K562 (cell line): ENCODE results near the gene ARHGAP15. TPM values are rescaled to one million over a fixed set of nuclear protein-coding genes. Genes with fewer than 3 reads are reported as not detected.

ENCODE experiments used
- ATAC-seq: fragments of 200-7000 bp; cut with Tn5 transposase; 3 replicates; pipeline ENCODE4 v1.9.1; 2020; ENCODE audit warnings: moderate library complexity
- BruUV-seq: library from RNA; stranded (reverse); fragments of 400-500 nt; replicated peaks from 2 replicates; lab custom pipeline; 2021; lab: Mats Ljungman, UMichigan
- CTCF ChIA-PET: fragments of 300-600 bp; formaldehyde crosslinking; extraction: SDS; loops from one replicate; lab custom pipeline; 2021; ENCODE audit warnings: low intra/inter-chr PET ratio; lab: Yijun Ruan, JAX
- POLR2A ChIA-PET: fragments of 300-600, 350-650 bp; sonication (Branson Sonifier 250); formaldehyde crosslinking; extraction: SDS; loops from one replicate; lab custom pipeline; 2021; ENCODE audit warnings: antibody characterized with exemption, inconsistent platforms; lab: Yijun Ruan, JAX
- DNase-seq, 4 experiments: peaks; one replicate each; pipeline versions ENCODE4 v3.0.0 to v3.0.0-alpha.2; 2011 to 2018; ENCODE audit warnings: low spot score in 3 of 4, mixed read lengths in 3 of 4; ENCODE audit errors: extremely low read depth in 1 of 4
- FAIRE-seq: peaks from 2 replicates; lab custom pipeline; 2011; peaks lifted over from hg19 to GRCh38; lab: Jason Lieb, UNC
- H2AFZ ChIP-seq: 2 replicates; pipeline ENCODE4 v1.6.0; 2011; ENCODE audit warnings: low read depth, low read length, control low read depth, inconsistent platforms
- H3K27ac ChIP-seq: fragments of 200-600 bp; 3 replicates; pipeline ENCODE4 v1.8.0; 2011; ENCODE audit warnings: low read depth, mild to moderate bottlenecking, control low read depth, inconsistent platforms, low read length, moderate library complexity, mixed read lengths; ENCODE audit errors: extremely low read depth
- H3K27me3 ChIP-seq, 2 experiments: fragments of 300-600 bp in 1 of 2; 2 replicates in 1 of 2; 3 replicates in 1 of 2; pipeline versions ENCODE4 v1.6.0 to v1.8.0; 2011; ENCODE audit warnings: inconsistent platforms in 2 of 2, low read length in 2 of 2, mild to moderate bottlenecking in 1 of 2, mixed read lengths in 1 of 2, moderate library complexity in 1 of 2; ENCODE audit not compliant: control insufficient read depth in 2 of 2, insufficient read depth in 2 of 2
- H3K36me3 ChIP-seq: fragments of 300-600 bp; 3 replicates; pipeline ENCODE4 v1.8.0; 2011; ENCODE audit warnings: mild to moderate bottlenecking, low read length, inconsistent platforms; ENCODE audit not compliant: control insufficient read depth, insufficient read depth
- H3K4me1 ChIP-seq, 2 experiments: fragments of 200-600 bp in 1 of 2; replicated peaks in 1 of 2; 2 replicates in 1 of 2; 3 replicates in 1 of 2; pipeline versions ENCODE4 v1.5.1 to v1.8.0; 2011; ENCODE audit warnings: inconsistent platforms in 2 of 2, low read length in 2 of 2, mild to moderate bottlenecking in 1 of 2, mixed read lengths in 1 of 2, moderate library complexity in 1 of 2; ENCODE audit not compliant: control insufficient read depth in 2 of 2, insufficient read depth in 2 of 2
- H3K4me2 ChIP-seq: 2 replicates; pipeline ENCODE4 v1.6.1; 2011; ENCODE audit warnings: low read length, control low read depth, inconsistent platforms, mixed read lengths; ENCODE audit not compliant: insufficient read depth
- H3K4me3 ChIP-seq: fragments of 200-600 bp; sonication (generic), shearing (Covaris generic); 2 replicates; pipeline ENCODE4 v1.5.1; 2016; ENCODE audit warnings: control low read depth, inconsistent platforms
- H3K79me2 ChIP-seq: fragments of 200-600 bp; 3 replicates; pipeline ENCODE4 v1.8.0; 2011; ENCODE audit warnings: low read length, inconsistent platforms; ENCODE audit not compliant: control insufficient read depth, insufficient read depth
- H3K9ac ChIP-seq, 2 experiments: 2 replicates each; pipeline versions ENCODE4 v1.6.0 to v1.6.1; 2011; ENCODE audit warnings: low read depth in 2 of 2, low read length in 2 of 2, control low read depth in 1 of 2, inconsistent platforms in 1 of 2, mild to moderate bottlenecking in 1 of 2, mixed read lengths in 1 of 2; ENCODE audit not compliant: insufficient read depth in 1 of 2
- H3K9me1 ChIP-seq: one replicate; pipeline ENCODE4 v1.6.0; 2011; ENCODE audit warnings: inconsistent platforms, mild to moderate bottlenecking, low read length, moderate library complexity; ENCODE audit not compliant: control insufficient read depth, insufficient read depth
- H3K9me3 ChIP-seq: replicated peaks from 2 replicates; pipeline ENCODE4 v1.5.1; 2011; ENCODE audit warnings: low read depth, low read length, inconsistent platforms; ENCODE audit not compliant: control insufficient read depth, insufficient read depth
- H4K20me1 ChIP-seq: replicated peaks from 2 replicates; pipeline ENCODE4 v1.6.1; 2011; ENCODE audit warnings: low read length, inconsistent platforms, mixed read lengths; ENCODE audit not compliant: control insufficient read depth, insufficient read depth
- CCAR2 ChIP-seq: fragments of 200-400 bp; formaldehyde crosslinking; IDR thresholded peaks from 2 replicates; pipeline ENCODE4 v1.6.1; 2017; ENCODE audit warnings: mild to moderate bottlenecking, low read depth, low read length
- CSDE1 ChIP-seq, 2 experiments: fragments of 450-650 bp; IDR thresholded peaks; 2 replicates each; pipeline ENCODE4 v1.6.1; 2016; ENCODE audit warnings: mild to moderate bottlenecking in 1 of 2
- CUX1 ChIP-seq: fragments of 200-800 bp; sonication (Bioruptor generic); IDR thresholded peaks from 2 replicates; pipeline ENCODE4 v1.6.1; 2016; ENCODE audit warnings: missing genetic modification characterization, missing compliant biosample characterization
- MTA2 ChIP-seq: fragments of 450-650 bp; IDR thresholded peaks from 2 replicates; pipeline ENCODE4 v1.6.1; 2016; ENCODE audit warnings: low read depth
- NCOA1 ChIP-seq: fragments of 450-650 bp; IDR thresholded peaks from 2 replicates; pipeline ENCODE4 v1.6.1; 2016; ENCODE audit warnings: low read depth
- NCOA2 ChIP-seq, 2 experiments: fragments of 450-650 bp; IDR thresholded peaks; 2 replicates each; pipeline ENCODE4 v1.6.1; 2018; ENCODE audit warnings: mild to moderate bottlenecking in 2 of 2, moderate library complexity in 1 of 2; ENCODE audit not compliant: partially characterized antibody in 2 of 2
- NFIC ChIP-seq: fragments of 450-650 bp; IDR thresholded peaks from 2 replicates; pipeline ENCODE4 v1.6.1; 2017; ENCODE audit warnings: mild to moderate bottlenecking, inconsistent platforms
- POLR2AphosphoS2 ChIP-seq: IDR thresholded peaks from 2 replicates; pipeline ENCODE4 v1.6.1; 2012; ENCODE audit warnings: low read length, improper control_type of control experiment
- SRSF9 ChIP-seq: fragments of 200-400 bp; formaldehyde crosslinking; IDR thresholded peaks from 2 replicates; pipeline ENCODE4 v1.6.1; 2017; ENCODE audit warnings: low read depth, low read length, borderline replicate concordance
- STAT5A ChIP-seq: IDR thresholded peaks from 2 replicates; pipeline ENCODE4 v1.6.1; 2012; ENCODE audit warnings: low read length, inconsistent platforms, borderline replicate concordance
- TAF7 ChIP-seq: fragments of 450-650 bp; IDR thresholded peaks from 2 replicates; pipeline ENCODE4 v1.6.1; 2016; ENCODE audit warnings: missing genetic modification characterization, missing compliant biosample characterization
- TSC22D4 ChIP-seq: fragments of 450-650 bp; IDR thresholded peaks from 2 replicates; pipeline ENCODE4 v1.6.1; 2016; ENCODE audit warnings: missing genetic modification characterization, missing biosample characterization, control low read depth
- ZC3H11A ChIP-seq: IDR thresholded peaks from 2 replicates; pipeline ENCODE4 v1.6.1; 2012; ENCODE audit warnings: low read depth, low read length, improper control_type of control experiment
- ZNF263 ChIP-seq: sonication (generic); formaldehyde crosslinking; IDR thresholded peaks from 2 replicates; pipeline ENCODE4 v1.8.0; 2022; ENCODE audit warnings: mild to moderate bottlenecking, missing genetic modification reagents, borderline replicate concordance
- ZNF354B ChIP-seq: fragments of 250-450 bp; sonication (Bioruptor Pico); IDR thresholded peaks from 2 replicates; pipeline ENCODE4 v1.4.0; 2020
- ZNF655 ChIP-seq: fragments of 250-450 bp; sonication (Bioruptor Pico); IDR thresholded peaks from 2 replicates; pipeline ENCODE4 v1.5.0; 2021
- WGBS: fragments of 100-300 bp; shearing (Covaris generic); methylation state at CpG from one replicate; pipeline ENCODE4 v1.1.6; 2016; ENCODE audit warnings: low coverage, mixed read lengths; ENCODE audit not compliant: insufficient coverage; ENCODE audit errors: missing lambda C conversion rate; 5-methylcytosine and 5-hydroxymethylcytosine counted together
- in situ Hi-C: fragments of 300-500 bp; cut with MboI; formaldehyde crosslinking; loops from 4 replicates; pipeline ENCODE4 v1.15.0; 2018; ENCODE audit warnings: inconsistent platforms, mixed read lengths
- intact Hi-C: fragments of 100-400 bp; cut with micrococcal nuclease; formaldehyde crosslinking; loops from 2 replicates; pipeline ENCODE4 v1.14.2; 2022
- polyA plus RNA-seq, 8 experiments: library from polyadenylated mRNA; depleted of rRNA in 4 of 8; stranded (reverse) in 5 of 8; unstranded in 3 of 8; fragments of >200 nt; fragmentation: Nextera tagmentation in 2 of 8; fragmentation: Illumina TruSeq in 1 of 8; extraction: Ambion mirVana in 2 of 8; extraction: Trizol in 1 of 8; gene quantifications; 2 replicates each; pipeline versions ENCODE4 v1.2.1 to v1.2.3, GENCODE V29; 2011 to 2014; ENCODE audit warnings: inconsistent platforms in 1 of 8, missing spikeins in 1 of 8
- total RNA-seq, 7 experiments: library from RNA; depleted of rRNA in 6 of 7; stranded (reverse); fragments of >200 nt in 6 of 7; fragmentation: Illumina TruSeq in 2 of 7; extraction: Trizol in 2 of 7; gene quantifications; 2 replicates each; pipeline versions ENCODE4 v1.2.1 to v1.2.3, GENCODE V29; 2011 to 2021; ENCODE audit warnings: low replicate concordance in 1 of 7

The ARHGAP15 gene
- total and polyA plus RNA-seq, 9 of the 15 experiments (the other 6 are each of a cell fraction or from before 2014, with no cell fraction given), result 1.5 to 17.9 (median 7.9) TPM

- Histone ChIP-seq H3K36me3 (no peaks in the 10 kb centered on the region), H3K27me3 (no peaks in the 10 kb centered on the region), H3K9ac (no peak overlapping the region), H3K4me2 (peak overlapping the region; percentile 16; the same call in 1 of the 2 replicates), H3K9me3 (no peaks in the 10 kb centered on the region), H3K27ac (no peak overlapping the region), H4K20me1 (no peaks in the 10 kb centered on the region), H3K4me1 (no peaks in the 10 kb centered on the region), H3K79me2 (no peaks in the 10 kb centered on the region), H2AFZ (no peak overlapping the region), H3K9me1 (no peaks in the 10 kb centered on the region), H3K4me3 (no peak overlapping the region)
- no peak for TF ChIP-seq SRSF9
- no peak for TF ChIP-seq STAT5A
- TF ChIP-seq CUX1 (CRISPR knock-in tag), result no peak
- TF ChIP-seq TAF7 (tag), result no peak
- TF ChIP-seq NCOA1, result no peak
- no peak for TF ChIP-seq MTA2
- TF ChIP-seq ZNF655, result no peak
- no peak for TF ChIP-seq CCAR2
- TF ChIP-seq ZNF263 (CRISPR knock-in tag), result no peak
- peak in 1 of 2 experiments; percentile 41 for TF ChIP-seq NCOA2 (IDR thresholded peaks at IDR 0.05; ENCODE audit: partially characterized antibody in 2 of 2)
- no peak for TF ChIP-seq POLR2AphosphoS2
- TF ChIP-seq ZNF354B (CRISPR knock-in tag), result no peak
- peak; percentile 60; the same call in 1 of the 2 replicates for TF ChIP-seq NFIC
- TF ChIP-seq ZC3H11A, result no peak
- TF ChIP-seq TSC22D4 (tag), result no peak
- no peak for TF ChIP-seq CSDE1 (IDR thresholded peaks at IDR 0.05)
- in situ Hi-C loops (no loop called here), intact Hi-C loops (no loop called here)
- WGBS, result 21% methylated on average over 6 of the region's 6 CpGs
- ChIA-PET CTCF (no interaction called here), POLR2A (no interaction called here)
- ATAC-seq (peak; percentile 68), DNase-seq (peak in 1 of 4 experiments; percentile 25), FAIRE-seq (peak; percentile 23)
- BruUV-seq, result no TSS peak
Measured at GRCh38 chr2:143759455-143759854, 630.2 kb downstream of the ARHGAP15 start.
